ENCODE data around the gene ABCB8. TPM values are rescaled to one million over a fixed set of nuclear protein-coding genes. Genes with fewer than 3 reads are reported as not detected.

ABCB8 gene
- total and polyA plus RNA-seq, 2 donors (not counting 1 experiment from before 2014, with no cell fraction given), result 41.4 to 69.7 TPM

- CTCF ChIA-PET, result no interaction called here
- Mint-ChIP-seq H3K27ac (no peak overlapping the region), H3K27me3 (no peaks in the 10 kb centered on the region), H3K4me3 (no peak overlapping the region), H3K9me3 (ENCODE audit: insufficient read depth) (no peaks in the 10 kb centered on the region), H3K4me1 (no peaks in the 10 kb centered on the region)
- Histone ChIP-seq H3K9ac (ENCODE audit: low read length) (no peak overlapping the region), H3K4me1 (ENCODE audit: control insufficient read depth in 2 of 2, insufficient read depth in 2 of 2, low read length in 2 of 2) (no peaks in the 10 kb centered on the region), H3K9me3 (ENCODE audit: control extremely low read depth in 1 of 3, control insufficient read depth in 2 of 3, insufficient read depth in 1 of 3, low read length in 2 of 3) (no peaks in the 10 kb centered on the region), H3K36me3 (replicated peaks in 1 of 2; ENCODE audit: control extremely low read depth in 1 of 2, control insufficient read depth in 1 of 2, extremely low read depth in 1 of 2, insufficient read depth in 2 of 2, low read length in 1 of 2) (peaks cover 0 to 21% of the 10 kb centered on the region in 2 experiments), H2AFZ (ENCODE audit: insufficient read depth, low read depth, low read length, poor library complexity, severe bottlenecking) (no peak overlapping the region), H3K27me3 (replicated peaks in 1 of 4; ENCODE audit: control extremely low read depth in 1 of 4, control insufficient read depth in 3 of 4, insufficient read depth in 4 of 4, low read length in 3 of 4) (no peaks in the 10 kb centered on the region), H3K27ac (ENCODE audit: low read length in 2 of 2) (no peak overlapping the region), H3K79me2 (ENCODE audit: control insufficient read depth, insufficient read depth, low read length) (no peaks in the 10 kb centered on the region), H4K20me1 (ENCODE audit: control insufficient read depth, insufficient read depth, low read length, poor library complexity, severe bottlenecking) (no peaks in the 10 kb centered on the region), H3K4me2 (replicated peaks; ENCODE audit: low read depth, low read length, poor library complexity, severe bottlenecking) (no peak overlapping the region), H3K4me3 (ENCODE audit: control extremely low read depth in 1 of 5, extremely low read depth in 1 of 5, insufficient read depth in 1 of 5, low read depth in 2 of 5, low read length in 4 of 5) (no peak overlapping the region)
- POLR2A ChIA-PET, result no interaction called here
- ATAC-seq (ENCODE audit: low read depth) (no peak), DNase-seq (no peak)
- 77% methylated on average over 8 of the region's 12 CpGs for WGBS (ENCODE audit: insufficient coverage)
- no peak for TF ChIP-seq CTCF (IDR thresholded peaks at IDR 0.05)
- intact Hi-C loops (cut with micrococcal nuclease), result no loop called here
Measured at GRCh38 chr7:151038951-151039849, 10.9 kb downstream of the ABCB8 start.

DNA sequence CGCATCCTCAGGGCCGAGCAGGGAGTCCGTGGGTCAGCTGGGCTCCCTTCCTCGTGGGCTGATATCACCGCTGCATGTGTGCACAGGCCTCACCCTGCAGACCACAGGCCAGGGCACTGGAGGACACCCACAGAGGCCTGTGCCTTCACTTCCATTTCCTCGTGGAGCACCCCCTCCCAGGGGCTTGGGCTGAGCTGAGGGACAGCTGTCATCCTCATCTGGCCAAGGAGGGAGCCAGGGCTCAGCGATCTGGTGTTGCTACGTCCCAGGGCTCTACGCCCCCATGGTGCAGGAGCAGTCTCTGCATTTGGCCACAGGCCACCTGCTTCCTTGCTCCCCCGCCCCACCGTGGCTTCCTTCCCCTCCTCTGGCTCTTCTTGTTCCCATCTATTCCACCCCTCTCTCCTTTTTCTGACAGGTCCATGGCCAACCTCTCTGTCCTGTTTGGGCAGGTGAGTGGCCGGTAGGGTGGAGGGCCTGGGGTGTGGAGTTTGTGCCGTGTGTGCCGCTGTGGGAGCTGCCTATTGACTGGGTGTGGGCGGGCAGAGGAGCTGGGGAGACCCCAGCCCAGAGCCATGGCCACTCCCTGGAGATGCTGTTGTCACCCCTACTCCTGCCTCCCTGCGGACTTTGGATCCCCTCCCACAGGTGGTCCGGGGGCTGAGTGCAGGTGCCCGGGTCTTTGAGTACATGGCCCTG lies 11.7 kb downstream of the ABCB8 start:
- intact Hi-C loops (cut with micrococcal nuclease), result no loop called here
- POLR2A ChIA-PET, result no interaction called here

More for the DNA sequence above, 11.7 kb downstream of the ABCB8 start:
- peaks cover 0 to 15% of the 10 kb centered on the region in 2 experiments for H3K36me3 ChIP-seq (replicated peaks in 1 of 2; ENCODE audit: control extremely low read depth in 1 of 2, control insufficient read depth in 1 of 2, extremely low read depth in 1 of 2, insufficient read depth in 2 of 2, low read length in 1 of 2)
- H3K27me3 Mint-ChIP-seq, result no peaks in the 10 kb centered on the region
- H3K4me2 ChIP-seq (replicated peaks; ENCODE audit: low read depth, low read length, poor library complexity, severe bottlenecking), result no peak overlapping the region
- no peak overlapping the region for H3K4me3 Mint-ChIP-seq
- H3K4me1 Mint-ChIP-seq, result no peaks in the 10 kb centered on the region
- TF ChIP-seq EZH2 (IDR thresholded peaks at IDR 0.05; ENCODE audit: borderline replicate concordance, insufficient read depth, low read depth, low read length, poor library complexity, severe bottlenecking) (no peak), CTCF (IDR thresholded peaks at IDR 0.05) (no peak)
- H3K27ac ChIP-seq (ENCODE audit: low read length in 2 of 2), result no peak overlapping the region
- no peak for DNase-seq
- H3K9me3 Mint-ChIP-seq (ENCODE audit: insufficient read depth), result no peaks in the 10 kb centered on the region
- CTCF ChIA-PET, result no interaction called here
- no peak overlapping the region for H2AFZ ChIP-seq (ENCODE audit: insufficient read depth, low read depth, low read length, poor library complexity, severe bottlenecking)
- H3K79me2 ChIP-seq (ENCODE audit: control insufficient read depth, insufficient read depth, low read length), result no peaks in the 10 kb centered on the region
- H3K27ac Mint-ChIP-seq, result no peak overlapping the region
- no peak overlapping the region for H3K4me3 ChIP-seq (ENCODE audit: control extremely low read depth in 1 of 5, extremely low read depth in 1 of 5, insufficient read depth in 1 of 5, low read depth in 2 of 5, low read length in 4 of 5)
- no peak overlapping the region for H3K9ac ChIP-seq (ENCODE audit: low read length)
- H3K27me3 ChIP-seq (replicated peaks in 1 of 4; ENCODE audit: control extremely low read depth in 1 of 4, control insufficient read depth in 3 of 4, insufficient read depth in 4 of 4, low read length in 3 of 4), result no peaks in the 10 kb centered on the region
- ATAC-seq (ENCODE audit: low read depth), result no peak
- no peaks in the 10 kb centered on the region for H4K20me1 ChIP-seq (ENCODE audit: control insufficient read depth, insufficient read depth, low read length, poor library complexity, severe bottlenecking)
- H3K4me1 ChIP-seq (ENCODE audit: control insufficient read depth in 2 of 2, insufficient read depth in 2 of 2, low read length in 2 of 2), result no peaks in the 10 kb centered on the region
- 73% methylated on average over 16 of the region's 18 CpGs for WGBS (ENCODE audit: insufficient coverage)
- no peaks in the 10 kb centered on the region for H3K9me3 ChIP-seq (ENCODE audit: control extremely low read depth in 1 of 3, control insufficient read depth in 2 of 3, insufficient read depth in 1 of 3, low read length in 2 of 3)
